Omental fat pad (tissue), 4 donors: ENCODE measurements around the gene MAGI1. TPM values are rescaled to one million over a fixed set of nuclear protein-coding genes. Genes with fewer than 3 reads are reported as not detected.
A peak's percentile ranks its signal among the peaks of the same experiment; 100 is the strongest.

Experiments
- ATAC-seq: fragments of 150-250 bp; one replicate; pipeline ENCODE4 v1.9.1; 2016; ENCODE audit warnings: mild to moderate bottlenecking, moderate library complexity; ENCODE audit not compliant: low FRiP score
- DNase-seq: peaks from one replicate; pipeline ENCODE4 v3.0.0-alpha.2; 2019; ENCODE audit warnings: low spot score
- total RNA-seq, 4 donors: library from RNA; depleted of rRNA; stranded (reverse); fragments of >200 nt; gene quantifications; one replicate each; pipeline ENCODE4 v1.1.0, GENCODE V29; 2016
- TF ChIP-seq, protein P1 (sequence below), 3 donors: fragments of 450-650 bp; IDR thresholded peaks; one replicate each; pipeline ENCODE4 v1.5.1; 2016 to 2017; ENCODE audit warnings: antibody characterized with exemption in 3 of 3, mild to moderate bottlenecking in 3 of 3, moderate library complexity in 2 of 3

Gene MAGI1
- total RNA-seq, 4 donors from 2014 or later = 22.9 to 38.8 (median 34.3) TPM

GRCh38 chr3:65672871-65673815 is 365.6 kb downstream of the MAGI1 start:
- TF ChIP-seq, protein P1, sequence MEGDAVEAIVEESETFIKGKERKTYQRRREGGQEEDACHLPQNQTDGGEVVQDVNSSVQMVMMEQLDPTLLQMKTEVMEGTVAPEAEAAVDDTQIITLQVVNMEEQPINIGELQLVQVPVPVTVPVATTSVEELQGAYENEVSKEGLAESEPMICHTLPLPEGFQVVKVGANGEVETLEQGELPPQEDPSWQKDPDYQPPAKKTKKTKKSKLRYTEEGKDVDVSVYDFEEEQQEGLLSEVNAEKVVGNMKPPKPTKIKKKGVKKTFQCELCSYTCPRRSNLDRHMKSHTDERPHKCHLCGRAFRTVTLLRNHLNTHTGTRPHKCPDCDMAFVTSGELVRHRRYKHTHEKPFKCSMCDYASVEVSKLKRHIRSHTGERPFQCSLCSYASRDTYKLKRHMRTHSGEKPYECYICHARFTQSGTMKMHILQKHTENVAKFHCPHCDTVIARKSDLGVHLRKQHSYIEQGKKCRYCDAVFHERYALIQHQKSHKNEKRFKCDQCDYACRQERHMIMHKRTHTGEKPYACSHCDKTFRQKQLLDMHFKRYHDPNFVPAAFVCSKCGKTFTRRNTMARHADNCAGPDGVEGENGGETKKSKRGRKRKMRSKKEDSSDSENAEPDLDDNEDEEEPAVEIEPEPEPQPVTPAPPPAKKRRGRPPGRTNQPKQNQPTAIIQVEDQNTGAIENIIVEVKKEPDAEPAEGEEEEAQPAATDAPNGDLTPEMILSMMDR (IDR thresholded peaks at IDR 0.05) = peak in 1 of 3 donors; percentile 25
- ATAC-seq (peak; percentile 60), DNase-seq (peak; percentile 43)

GRCh38 chr3:65672061-65672460 is 366.7 kb downstream of the MAGI1 start:
- ATAC-seq (no peak), DNase-seq (no peak)
- TF ChIP-seq, protein P1 (IDR thresholded peaks at IDR 0.05) = no peak

DNA sequence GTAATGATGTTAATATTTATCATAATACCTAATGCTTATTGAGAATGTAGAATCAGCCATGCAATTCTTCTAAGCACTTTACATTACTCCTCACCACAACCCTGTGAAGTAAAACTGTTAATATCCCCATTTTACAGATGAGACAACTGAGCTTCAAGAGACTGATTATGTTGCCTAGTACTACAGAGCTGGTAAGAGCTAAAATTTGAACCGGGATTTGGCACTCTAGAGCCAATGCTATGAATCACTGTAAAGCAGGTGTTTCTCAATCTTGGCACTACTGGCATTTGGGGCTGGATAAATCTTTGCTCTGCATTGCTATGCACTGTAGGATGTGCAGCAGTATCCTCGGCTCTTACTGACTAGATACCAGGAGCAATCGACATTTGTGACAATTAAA is 367.7 kb downstream of the MAGI1 start:
- TF ChIP-seq, protein P1 (IDR thresholded peaks at IDR 0.05) = no peak
- ATAC-seq = no peak
- DNase-seq = no peak

DNA sequence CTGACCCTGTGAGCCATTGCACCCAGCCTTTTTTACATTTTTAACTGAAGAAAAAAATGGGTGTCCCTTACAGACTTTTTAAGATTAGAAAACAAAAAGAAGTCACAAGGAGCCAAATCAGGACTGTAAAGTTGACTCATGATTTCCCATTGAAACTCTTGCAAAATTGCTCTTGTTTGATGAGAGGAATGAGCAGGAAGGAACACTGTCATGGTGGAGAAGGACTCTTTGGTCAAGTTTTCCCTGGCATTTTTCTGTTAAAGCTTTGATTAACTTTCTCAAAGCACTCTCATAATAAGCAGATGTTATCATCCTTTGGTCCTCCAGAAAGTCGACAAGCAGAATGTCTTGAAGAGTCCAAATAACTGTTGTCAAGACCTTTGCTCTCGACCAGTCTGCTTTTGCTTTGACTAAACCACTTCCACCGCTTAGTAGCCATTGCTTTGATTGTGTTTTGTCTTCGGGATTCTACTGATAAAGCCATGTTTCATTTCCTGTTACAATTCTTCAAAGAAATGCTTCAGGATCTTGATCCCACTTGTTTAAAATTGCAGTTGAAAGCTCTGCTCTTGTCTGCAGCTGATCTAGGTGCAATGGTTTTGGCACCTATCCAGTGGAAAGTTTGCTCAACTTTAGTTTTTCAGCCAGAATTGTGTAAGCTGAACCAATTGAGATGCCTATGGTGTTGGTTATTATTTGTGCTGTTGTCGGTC is 369.4 kb downstream of the MAGI1 start:
- ATAC-seq = peak; percentile 38
- TF ChIP-seq, protein P1 (IDR thresholded peaks at IDR 0.05) = no peak
- no peak for DNase-seq

DNA sequence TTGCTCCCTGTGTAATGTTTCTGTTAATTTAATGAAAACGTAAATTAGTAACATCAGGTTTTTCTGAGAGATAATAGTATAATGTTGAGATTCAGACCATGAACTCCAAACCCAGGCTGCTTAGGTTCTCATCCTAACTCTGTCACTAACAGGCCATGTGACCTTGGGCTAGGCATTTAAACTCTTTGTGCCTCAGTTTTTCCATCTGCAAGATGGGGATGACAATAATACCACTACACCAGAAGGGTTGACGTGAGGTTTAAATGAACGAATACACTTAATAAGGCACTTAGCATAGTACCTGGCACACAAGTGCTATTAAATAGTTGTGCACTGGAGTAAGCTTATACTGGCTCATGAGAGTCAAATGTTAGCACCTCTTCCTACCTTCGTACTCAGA is 370.8 kb downstream of the MAGI1 start:
- no peak for DNase-seq
- no peak for ATAC-seq
- TF ChIP-seq, protein P1 (IDR thresholded peaks at IDR 0.05) = no peak

- DNase-seq (no peak), ATAC-seq (no peak)
- TF ChIP-seq, protein P1 (IDR thresholded peaks at IDR 0.05) = no peak
These were observed 372.1 kb downstream of the MAGI1 start for GRCh38 chr3:65666448-65667091.
